NCI-H2196 treated with DMSO at 0.1 percent for 48 hours (cell line): ENCODE measurements around the gene MZT2A.
"Not testable (repeated sequence)": the region's sequence is repeated elsewhere in the genome, so short reads cannot be mapped to it uniquely, and the experiment has no call there.

ENCODE experiments used
- DNase-seq: peaks from one replicate; lab custom pipeline; 2025; ENCODE audit not compliant: unreplicated experiment; lab: John Stamatoyannopoulos, UW

Gene MZT2A

DNA sequence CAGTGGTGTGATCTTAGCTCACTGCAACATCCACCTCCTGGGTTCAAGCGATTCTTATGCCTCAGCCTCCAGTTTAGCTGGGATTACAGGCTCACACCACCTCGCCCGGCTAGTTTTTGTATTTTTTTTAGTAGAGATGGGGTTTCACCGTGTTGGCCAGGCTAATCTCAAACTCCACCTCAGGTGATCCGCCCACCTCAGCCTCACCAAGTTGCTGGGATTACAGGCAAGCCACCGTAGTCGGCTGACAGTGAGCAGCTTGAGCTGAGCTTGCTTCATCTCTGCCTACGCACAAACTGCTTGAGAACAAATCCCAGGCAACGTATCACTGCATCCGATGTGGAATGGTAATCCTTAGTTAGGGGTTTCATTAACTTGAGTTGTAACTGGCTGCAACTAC is 24.5 kb downstream of the MZT2A start:
- not testable (repeated sequence) for DNase-seq

DNA sequence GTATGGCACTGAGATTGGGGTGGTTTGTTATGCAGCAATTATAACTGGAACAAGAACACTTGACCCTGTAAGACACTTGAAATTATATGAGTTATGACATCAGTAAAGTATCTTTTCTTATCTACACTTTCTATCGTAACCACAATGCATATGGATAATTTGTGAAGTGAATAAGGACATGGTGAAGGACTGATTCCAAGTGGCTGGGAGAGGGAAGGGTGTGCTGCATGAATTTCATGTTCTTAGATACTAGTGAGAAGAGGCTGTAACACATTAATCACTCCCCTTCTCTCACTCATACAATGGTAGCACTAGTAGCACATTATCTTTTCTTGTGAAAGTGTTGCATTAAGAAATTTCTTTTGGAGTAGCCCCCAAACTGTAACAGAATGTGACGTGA is 37.3 kb downstream of the MZT2A start:
- not testable (repeated sequence) for DNase-seq

- DNase-seq: not testable (repeated sequence)
Measured at GRCh38 chr2:131451265-131451949, 40.8 kb downstream of the MZT2A start.

- DNase-seq: not testable (repeated sequence)
Measured at GRCh38 chr2:131447981-131448380, 44.2 kb downstream of the MZT2A start.

DNA sequence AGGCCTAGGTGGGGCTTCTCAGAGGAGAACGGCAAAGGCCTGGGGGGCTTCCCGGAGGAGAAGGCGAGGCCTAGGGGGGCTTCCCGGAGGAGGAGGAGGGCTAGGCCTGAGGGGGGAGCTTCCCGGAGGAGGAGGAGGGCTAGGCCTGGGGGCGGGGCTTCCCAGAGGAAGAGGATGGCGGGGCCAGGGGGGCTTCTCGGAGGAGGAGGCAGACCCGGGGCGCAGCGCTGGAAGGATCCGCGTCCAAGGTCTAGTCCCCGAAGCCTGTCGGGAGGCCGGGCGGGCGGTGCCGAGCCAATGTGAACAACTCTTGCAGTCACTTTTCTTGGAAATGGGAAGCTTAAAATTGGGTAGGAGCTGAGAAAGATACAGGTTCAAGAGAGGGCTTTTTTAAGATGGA is 46.3 kb downstream of the MZT2A start:
- no peak for DNase-seq

DNA sequence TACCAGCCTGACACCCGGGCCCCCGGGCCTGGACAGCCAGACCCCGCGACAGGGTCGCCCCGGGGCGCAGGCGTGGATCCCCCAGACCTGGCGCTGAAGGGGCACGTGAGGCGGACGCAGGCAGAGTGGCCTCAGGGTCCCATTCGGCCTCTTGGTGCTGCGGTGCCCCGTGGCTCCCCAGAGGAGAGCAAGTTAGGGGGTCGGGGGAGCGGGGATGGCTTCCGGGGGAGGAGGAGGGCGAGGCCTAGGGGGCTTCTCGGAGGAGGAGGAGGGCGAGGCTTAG is 46.7 kb downstream of the MZT2A start:
- not testable (repeated sequence) for DNase-seq

GRCh38 chr2:131444736-131445514 is 47.3 kb downstream of the MZT2A start:
- not testable (repeated sequence) for DNase-seq

- not testable (repeated sequence) for DNase-seq
Measured at GRCh38 chr2:131440742-131441468, 51.3 kb downstream of the MZT2A start.
